Thoracic aorta (tissue), 2 donors: ENCODE results near the gene SMOC2. TPM values are rescaled to one million over a fixed set of nuclear protein-coding genes. Genes with fewer than 3 reads are reported as not detected.
A peak's percentile ranks its signal among the peaks of the same experiment; 100 is the strongest.

Source experiments
- ATAC-seq: fragments of 150-250 bp; one replicate; pipeline ENCODE4 v1.8.0; 2017; ENCODE audit warnings: low read depth; ENCODE audit not compliant: insufficient number of reproducible peaks, low FRiP score
- DNase-seq: peaks from one replicate; pipeline ENCODE4 v3.0.0-alpha.2; 2020; ENCODE audit warnings: low spot score
- H3K27ac ChIP-seq, 2 donors: fragments of 200-600 bp; sonication (generic); 1 replicate in 1 of 2; 2 replicates in 1 of 2; pipeline ENCODE4 v1.5.1; 2016; ENCODE audit warnings: mild to moderate bottlenecking in 2 of 2, moderate library complexity in 2 of 2
- H3K27me3 ChIP-seq: fragments of 200-600 bp; sonication (generic); replicated peaks from 2 replicates; pipeline ENCODE4 v1.6.0; 2016; ENCODE audit warnings: mild to moderate bottlenecking; ENCODE audit not compliant: insufficient read depth
- H3K36me3 ChIP-seq: fragments of 200-600 bp; sonication (generic); one replicate; pipeline ENCODE4 v1.5.1; 2016
- H3K4me1 ChIP-seq, 2 donors: fragments of 200-600 bp; sonication (generic); 1 replicate in 1 of 2; 2 replicates in 1 of 2; pipeline versions ENCODE4 v1.5.1 to v1.6.0; 2016; ENCODE audit warnings: low read depth in 2 of 2, mild to moderate bottlenecking in 1 of 2; ENCODE audit not compliant: control insufficient read depth in 1 of 2
- H3K4me3 ChIP-seq: fragments of 200-600 bp; sonication (generic); 2 replicates; pipeline ENCODE4 v1.5.1; 2016; ENCODE audit warnings: mild to moderate bottlenecking
- H3K9me3 ChIP-seq: fragments of 200-600 bp; sonication (generic); 2 replicates; pipeline ENCODE4 v1.5.1; 2016
- CTCF ChIP-seq: fragments of 200-600 bp; sonication (generic); IDR thresholded peaks from one replicate; pipeline ENCODE4 v1.5.1; 2019; ENCODE audit warnings: antibody characterized with exemption
- total RNA-seq, 2 donors: library from RNA; depleted of rRNA; stranded (reverse); fragments of >200 nt; gene quantifications; one replicate each; pipeline versions ENCODE4 v1.1.0 to v1.2.3, GENCODE V29; 2016

The SMOC2 gene
- total RNA-seq, 2 donors from 2014 or later, result 334 to 424 TPM

GRCh38 chr6:168458101-168458500, 17.1 kb downstream of the SMOC2 start:
- DNase-seq (no peak), ATAC-seq (no peak)
- Histone ChIP-seq H3K36me3 (no peaks in the 10 kb centered on the region), H3K9me3 (no peaks in the 10 kb centered on the region), H3K27me3 (no peaks in the 10 kb centered on the region), H3K4me3 (no peak overlapping the region), H3K27ac (no peak overlapping the region), H3K4me1 (peaks cover 20 to 61% of the 10 kb centered on the region in 2 donors)
- TF ChIP-seq CTCF, result no peak

GRCh38 chr6:168459572-168459971, 18.6 kb downstream of the SMOC2 start:
- no peak for TF ChIP-seq CTCF
- Histone ChIP-seq H3K36me3 (no peaks in the 10 kb centered on the region), H3K4me3 (no peak overlapping the region), H3K27ac (no peak overlapping the region), H3K9me3 (no peaks in the 10 kb centered on the region), H3K27me3 (no peaks in the 10 kb centered on the region), H3K4me1 (peaks cover 7 to 51% of the 10 kb centered on the region in 2 donors)
- ATAC-seq (no peak), DNase-seq (no peak)

GRCh38 chr6:168462289-168462853, 21.4 kb downstream of the SMOC2 start:
- DNase-seq (no peak), ATAC-seq (no peak)
- peaks cover 5 to 51% of the 10 kb centered on the region in 2 donors for H3K4me1 ChIP-seq
- H3K36me3 ChIP-seq, result no peaks in the 10 kb centered on the region
- no peak overlapping the region for H3K27ac ChIP-seq
- no peaks in the 10 kb centered on the region for H3K9me3 ChIP-seq
- H3K27me3 ChIP-seq, result no peaks in the 10 kb centered on the region
- H3K4me3 ChIP-seq, result no peak overlapping the region
- no peak for TF ChIP-seq CTCF

- Histone ChIP-seq H3K27ac (peak overlapping the region; percentile 58 to 71), H3K9me3 (no peaks in the 10 kb centered on the region), H3K4me1 (peaks cover 9 to 62% of the 10 kb centered on the region in 2 donors), H3K36me3 (no peaks in the 10 kb centered on the region), H3K27me3 (no peaks in the 10 kb centered on the region), H3K4me3 (peak overlapping the region; percentile 42)
- no peak for DNase-seq
- no peak for TF ChIP-seq CTCF
- ATAC-seq, result no peak
Measured at GRCh38 chr6:168464546-168464945, 23.6 kb downstream of the SMOC2 start.

GRCh38 chr6:168468045-168468444, 27.1 kb downstream of the SMOC2 start:
- no peak for TF ChIP-seq CTCF
- no peaks in the 10 kb centered on the region for H3K27me3 ChIP-seq
- no peaks in the 10 kb centered on the region for H3K36me3 ChIP-seq
- no peak for ATAC-seq
- peaks cover 9 to 50% of the 10 kb centered on the region in 2 donors for H3K4me1 ChIP-seq
- H3K27ac ChIP-seq, result no peak overlapping the region
- no peaks in the 10 kb centered on the region for H3K9me3 ChIP-seq
- no peak overlapping the region for H3K4me3 ChIP-seq
- DNase-seq, result no peak
